ENCODE measurements around the gene TM4SF20.
"Not testable (repeated sequence)": the region's sequence is repeated elsewhere in the genome, so short reads cannot be mapped to it uniquely, and the experiment has no call there.

Gene TM4SF20

DNA sequence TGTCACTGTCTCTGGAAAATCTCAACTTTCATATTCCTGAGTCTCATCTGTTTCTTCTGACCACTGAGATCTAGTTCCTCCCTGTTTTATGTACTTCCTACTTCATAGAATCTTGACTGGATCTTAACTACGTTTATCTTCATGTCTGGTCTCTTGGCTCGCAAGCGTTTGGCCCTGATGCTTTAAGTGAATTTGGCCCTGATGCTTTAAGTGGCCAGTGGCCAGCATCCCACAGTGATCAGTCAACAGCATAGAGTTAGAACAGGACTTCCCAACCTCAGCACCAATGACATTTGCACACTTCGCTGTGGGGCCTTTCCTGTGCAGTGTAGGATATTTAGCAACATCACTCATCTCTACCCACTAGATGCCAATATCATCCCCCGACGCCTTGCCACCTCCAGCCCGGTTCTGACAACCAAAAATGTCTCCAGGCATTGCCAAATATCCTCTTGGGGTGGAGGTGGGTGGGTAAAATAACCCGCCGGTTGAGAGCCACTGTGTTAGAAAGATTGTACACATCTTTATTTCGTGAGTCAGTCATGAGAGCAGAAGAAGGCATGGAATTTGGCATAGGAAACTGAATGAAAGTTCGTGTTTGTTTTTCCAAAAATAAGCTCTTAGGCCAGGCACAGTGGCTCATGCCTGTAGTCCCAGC is 12.2 kb downstream of the TM4SF20 start:
- peak; percentile 42 for DNase-seq

GRCh38 chr2:227365833-227366232 is 13.3 kb downstream of the TM4SF20 start:
- DNase-seq: no peak

DNA sequence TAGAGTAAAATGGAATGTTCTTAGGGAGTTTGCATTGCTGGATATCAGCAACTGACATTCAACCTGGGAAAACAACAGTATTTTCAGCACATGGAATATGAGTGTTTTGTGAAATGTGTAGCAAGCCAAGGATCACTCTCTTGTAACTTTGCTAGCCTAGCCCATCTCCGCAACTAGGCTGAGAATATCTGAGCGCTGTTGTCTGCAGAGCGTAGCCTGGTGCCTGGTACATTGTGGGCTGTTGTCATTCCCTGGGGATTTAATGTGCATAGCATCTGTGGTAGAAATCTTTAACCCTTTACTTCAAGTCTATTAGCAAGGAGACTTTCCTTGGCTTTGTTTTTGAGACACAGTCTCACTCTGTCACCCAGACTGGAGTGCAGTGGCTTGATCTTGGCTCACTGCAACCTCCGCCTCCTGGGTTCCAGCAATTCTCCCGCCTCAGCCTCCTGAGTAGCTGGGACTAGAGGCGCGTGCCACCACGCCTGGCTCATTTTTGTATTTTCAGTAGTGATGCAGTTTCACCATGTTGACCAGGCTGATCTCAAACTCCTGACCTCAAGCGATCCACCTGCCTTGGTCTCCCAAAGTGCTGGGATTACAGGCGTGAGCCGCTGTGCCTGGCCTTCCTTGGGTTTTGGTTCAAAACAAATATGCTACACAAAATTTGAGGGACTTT is 14.4 kb downstream of the TM4SF20 start:
- not testable (repeated sequence) for DNase-seq

DNA sequence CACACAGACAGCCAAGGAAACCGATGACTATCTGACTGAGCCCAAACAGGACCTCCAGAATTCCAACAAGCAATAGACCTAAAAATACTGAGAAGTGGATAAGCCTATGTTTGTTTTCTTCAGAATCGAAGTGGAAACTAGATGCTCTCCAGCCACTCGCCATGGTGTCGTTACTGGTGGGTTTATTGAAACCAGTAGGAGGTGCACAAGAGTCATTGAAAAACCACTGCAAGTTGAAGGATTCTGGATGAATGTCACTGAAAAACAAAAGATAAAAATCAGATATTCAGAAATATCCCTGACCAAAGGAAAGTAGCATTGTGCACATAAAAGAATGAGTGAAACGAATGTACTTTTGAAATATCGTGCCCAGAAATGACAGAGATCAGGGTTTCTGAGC is 15.3 kb downstream of the TM4SF20 start:
- DNase-seq: peak; percentile 41

DNA sequence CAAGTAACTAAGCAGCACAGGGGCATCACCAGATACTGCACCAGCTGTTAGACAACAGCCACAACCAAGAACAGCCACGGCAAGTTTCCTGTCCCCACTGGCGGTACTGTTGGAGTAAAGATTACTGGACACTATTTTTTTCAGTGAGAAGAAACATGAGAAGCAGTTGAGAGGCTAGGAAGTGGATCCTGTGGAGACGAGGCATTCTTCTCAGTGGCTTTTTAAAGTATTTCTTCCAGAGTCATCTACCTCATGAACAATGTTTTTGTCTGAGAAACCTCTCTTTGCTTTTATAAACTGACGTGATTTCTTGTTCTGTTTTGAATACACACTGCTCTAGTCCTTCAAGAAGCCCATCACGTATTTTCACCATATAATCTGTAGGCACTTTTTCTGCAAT is 18.8 kb downstream of the TM4SF20 start:
- no peak for DNase-seq

DNA sequence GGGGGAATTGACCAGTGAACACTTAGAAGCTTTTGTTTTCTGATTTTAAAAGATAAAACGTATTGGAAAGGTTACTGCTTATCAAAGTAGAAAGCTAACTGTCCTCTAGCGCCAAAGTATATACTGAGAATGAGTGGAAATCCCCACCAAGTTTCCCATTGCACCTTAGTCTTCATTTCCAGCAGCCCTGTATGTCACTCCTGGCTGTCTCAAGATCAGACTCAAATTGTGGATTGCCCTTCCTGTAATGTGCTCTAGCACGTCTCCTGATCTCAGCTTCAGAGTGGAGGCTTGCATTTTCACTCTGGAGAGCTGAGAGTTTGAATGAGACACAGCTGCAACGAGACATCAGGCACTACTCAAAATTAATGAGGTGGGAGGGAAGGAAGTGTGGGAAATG is 27.5 kb downstream of the TM4SF20 start:
- DNase-seq: no peak

DNA sequence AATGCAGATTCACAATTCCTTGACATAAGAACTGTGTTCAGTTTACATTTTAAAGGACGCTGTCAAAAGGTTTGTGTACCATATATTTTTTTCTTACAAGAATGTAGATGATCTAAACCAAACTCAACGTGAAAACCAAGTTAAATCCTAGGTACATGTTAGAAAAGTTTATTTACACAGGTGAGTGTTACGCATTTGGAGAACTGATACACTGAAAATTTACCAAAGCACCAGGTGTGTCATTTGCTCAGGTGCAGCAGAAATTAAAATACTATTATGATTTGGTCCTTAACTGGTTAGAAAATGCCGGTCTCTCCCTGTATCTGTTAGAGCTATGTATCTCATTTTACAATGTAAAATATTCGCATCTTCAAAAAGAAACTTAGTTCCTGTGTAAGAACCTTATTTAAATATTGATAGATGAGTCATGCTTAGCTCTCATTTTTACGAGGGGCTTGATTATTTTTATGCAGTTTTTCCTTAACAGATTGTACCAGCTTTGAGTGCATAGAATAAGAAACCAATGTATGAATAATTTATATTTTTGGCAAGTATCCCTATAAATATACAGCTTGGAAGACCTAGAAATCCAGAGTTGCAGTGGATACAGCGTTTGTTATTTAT is 29.0 kb downstream of the TM4SF20 start:
- no peak for DNase-seq

DNA sequence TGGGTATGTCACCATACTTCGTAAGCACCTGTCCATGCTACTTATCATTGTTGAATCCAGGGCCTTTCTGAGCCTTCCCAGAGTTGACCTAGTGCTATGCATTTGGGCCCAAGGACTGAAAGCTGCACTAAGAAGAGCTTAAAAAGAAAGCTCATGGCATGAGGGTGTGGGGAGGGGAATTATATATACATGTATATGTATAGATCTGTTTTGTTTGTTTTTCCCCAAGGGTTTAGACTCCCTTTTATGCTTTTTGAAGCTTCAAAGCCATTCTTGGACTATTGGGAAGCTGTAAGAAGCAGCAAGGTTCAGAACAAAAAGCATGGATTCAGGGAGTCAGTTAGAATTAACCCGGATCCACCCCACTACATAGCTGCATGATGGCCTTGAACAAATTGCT is 30.8 kb downstream of the TM4SF20 start:
- DNase-seq: no peak

DNA sequence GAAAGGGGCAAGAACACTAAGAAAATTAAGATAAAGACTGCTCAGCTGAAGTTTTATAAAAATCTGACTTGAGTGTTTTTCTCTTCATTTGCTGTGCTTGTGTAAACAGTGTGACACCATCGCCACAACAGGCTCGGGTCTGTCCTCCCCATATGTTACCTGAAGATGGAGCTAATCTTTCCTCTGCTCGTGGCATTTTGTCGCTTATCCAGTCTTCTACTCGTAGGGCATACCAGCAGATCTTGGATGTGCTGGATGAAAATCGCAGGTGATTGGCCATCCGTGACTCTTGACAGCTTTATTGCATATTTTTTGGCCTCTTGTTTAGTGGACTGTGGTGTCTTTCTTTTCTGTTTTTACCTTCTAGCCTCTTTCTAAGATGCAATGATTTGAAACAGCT is 32.0 kb downstream of the TM4SF20 start:
- no peak for DNase-seq

- DNase-seq: no peak
Measured at GRCh38 chr2:227344231-227344630, 34.9 kb downstream of the TM4SF20 start.

DNA sequence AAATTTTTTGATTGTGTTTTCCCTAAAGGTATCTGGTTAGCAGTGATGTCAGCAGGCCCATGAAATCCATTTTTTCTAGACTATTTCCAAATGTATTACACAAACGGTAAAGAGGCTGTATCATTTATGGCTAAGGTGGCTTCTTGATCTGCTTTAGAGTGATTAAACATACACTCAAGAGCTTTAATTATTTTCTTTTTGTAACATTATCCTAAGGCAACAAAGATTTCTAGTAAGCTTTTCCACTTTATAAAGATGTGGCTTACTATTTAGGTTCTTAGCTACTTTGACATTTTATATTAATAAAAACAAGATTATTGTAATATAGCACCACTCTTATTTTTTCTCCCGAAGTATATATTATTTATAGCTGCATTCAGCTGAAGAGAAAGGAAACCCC is 37.6 kb downstream of the TM4SF20 start:
- no peak for DNase-seq

DNA sequence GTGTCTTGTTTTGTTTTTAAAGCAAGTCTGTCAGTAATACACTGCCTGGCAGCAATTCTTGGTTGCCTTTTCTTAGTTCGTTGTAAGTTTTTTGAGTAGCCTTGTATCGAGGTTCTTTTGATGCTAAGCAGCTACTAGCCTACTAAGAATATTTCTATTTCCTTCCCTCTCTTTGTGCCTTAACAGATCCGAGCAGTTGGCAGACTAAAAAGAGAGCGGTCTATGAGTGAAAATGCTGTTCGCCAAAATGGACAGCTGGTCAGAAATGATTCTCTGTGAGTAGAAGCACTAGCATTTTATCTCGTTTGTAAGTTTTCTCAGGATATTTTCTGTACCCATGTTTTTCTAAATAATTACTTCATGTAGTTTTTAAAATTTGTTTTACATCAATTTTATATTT is 39.0 kb downstream of the TM4SF20 start:
- no peak for DNase-seq

- no peak for DNase-seq
Measured at GRCh38 chr2:227339098-227339599, 40.0 kb downstream of the TM4SF20 start.

DNA sequence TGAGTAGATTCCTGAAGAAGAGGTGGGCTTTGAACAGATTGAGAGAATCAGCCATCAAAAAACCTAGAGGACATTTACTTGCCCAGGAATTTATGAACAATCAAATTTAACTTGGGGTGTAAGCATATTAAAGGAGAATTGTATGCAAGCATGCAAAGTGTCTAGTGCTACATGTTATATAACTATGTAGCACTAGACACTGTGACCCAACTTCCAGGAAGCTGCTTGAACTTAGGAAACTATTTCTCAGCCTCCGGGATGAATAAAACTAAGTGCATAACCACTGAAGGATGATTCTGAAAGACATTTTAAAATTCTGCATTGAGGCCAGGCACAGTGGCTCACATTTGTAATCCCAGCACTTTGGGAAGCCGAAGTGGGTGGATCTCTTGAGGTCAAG is 41.7 kb downstream of the TM4SF20 start:
- no peak for DNase-seq

- peak; percentile 69 for DNase-seq
Measured at GRCh38 chr2:227335713-227336112, 43.4 kb downstream of the TM4SF20 start.

DNA sequence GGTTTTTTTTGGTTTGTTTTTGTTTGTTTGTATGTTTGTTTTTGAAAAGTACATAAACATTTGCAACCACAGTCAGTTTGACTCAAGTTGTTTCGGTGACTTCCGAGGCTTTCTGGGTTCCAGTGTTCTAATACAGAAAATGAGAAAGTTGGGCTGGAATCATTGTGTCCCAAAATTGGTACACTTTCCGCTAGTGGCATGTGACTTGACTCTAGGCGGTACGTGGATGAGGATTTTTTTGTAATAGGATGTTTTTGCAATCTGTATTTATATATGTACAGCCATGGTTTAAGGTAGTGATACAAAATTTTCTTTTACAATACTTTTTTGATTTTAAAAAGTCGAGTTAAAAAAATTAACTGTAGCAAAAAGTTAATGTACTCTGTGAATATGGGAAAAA is 52.3 kb downstream of the TM4SF20 start:
- no peak for DNase-seq

DNA sequence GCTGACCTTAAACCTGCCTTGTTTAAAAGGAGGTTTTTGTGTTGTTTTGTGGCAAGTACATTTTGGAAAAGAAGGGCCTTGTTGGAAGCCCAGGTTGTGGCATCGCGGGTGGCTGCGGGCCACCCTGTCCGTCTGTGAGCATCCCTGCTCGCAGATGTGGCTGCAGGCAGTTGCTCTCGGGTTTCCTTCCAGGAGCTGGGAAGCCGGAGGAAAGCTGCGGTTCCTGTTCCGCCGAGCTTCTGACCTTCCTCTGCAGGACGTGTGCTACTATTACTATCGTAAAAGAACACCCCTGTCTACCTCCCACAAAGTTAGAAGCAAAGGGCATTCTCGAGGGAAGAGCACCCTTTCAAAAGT is 53.3 kb downstream of the TM4SF20 start:
- DNase-seq: peak; percentile 24

GRCh38 chr2:227324995-227325838 is 53.9 kb downstream of the TM4SF20 start, which contains the start of gene MFF:
Gene MFF (plus strand): TSS chr2:227325251. CDS start chr2:227330666, 5,415 bp downstream.
- DNase-seq: peak; percentile 94

- no peak for DNase-seq
Measured at GRCh38 chr2:227324642-227324994, 54.5 kb downstream of the TM4SF20 start.

DNA sequence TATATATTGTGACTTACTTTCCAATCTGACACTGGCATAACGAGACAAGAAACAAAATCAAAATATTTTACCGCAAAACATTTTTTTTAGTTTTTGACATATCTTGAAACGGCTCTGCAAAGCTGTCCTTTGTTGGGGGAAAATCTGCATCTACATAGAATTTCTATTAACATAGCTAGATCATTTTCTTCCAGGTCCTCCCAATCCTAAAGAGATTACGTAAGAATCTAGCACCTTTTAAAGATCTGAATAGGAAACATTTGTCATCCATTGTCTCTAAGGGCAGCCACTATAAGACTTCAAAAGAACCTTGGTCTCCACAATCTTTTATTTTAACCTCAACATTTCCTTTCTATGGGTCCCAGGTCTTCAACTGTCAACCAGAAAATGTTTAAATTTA is 55.3 kb downstream of the TM4SF20 start:
- DNase-seq: no peak

DNA sequence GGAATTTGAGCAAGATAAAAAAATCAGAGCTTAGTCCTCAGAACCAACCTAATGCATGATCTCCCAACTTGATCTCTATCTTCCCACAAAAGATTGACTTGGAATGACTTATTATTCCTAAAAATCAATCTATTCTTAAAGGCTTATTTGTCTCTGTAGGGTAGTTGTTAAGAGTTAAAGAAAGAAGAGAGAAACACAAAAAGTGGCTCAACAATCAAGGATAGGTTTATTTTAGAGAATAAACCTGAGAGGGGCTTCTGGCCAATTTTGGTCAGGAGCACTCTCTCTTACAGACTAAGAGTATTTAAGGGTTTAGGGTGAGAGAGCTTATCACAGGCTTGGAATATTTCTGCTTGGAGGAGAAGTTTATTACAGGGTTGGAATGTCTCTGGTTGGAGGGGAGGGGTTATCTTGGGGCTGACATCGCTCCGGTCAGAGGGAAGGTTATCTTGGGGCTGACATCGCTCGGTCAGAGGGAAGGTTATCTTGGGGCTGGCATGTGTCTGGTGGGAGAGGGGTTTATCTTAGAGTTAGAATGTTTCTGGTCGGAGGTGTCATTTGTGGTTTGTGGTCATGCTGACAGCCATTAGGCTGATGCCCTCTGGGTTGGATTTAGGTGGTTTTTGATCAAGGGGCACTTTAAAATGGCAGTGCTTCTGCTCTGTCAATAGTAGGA is 56.4 kb downstream of the TM4SF20 start:
- DNase-seq: no peak

GRCh38 chr2:227320305-227321094 is 58.6 kb downstream of the TM4SF20 start:
- no peak for DNase-seq

Data from inflammatory macrophage treated with lipopolysaccharide for 4 hours (primary cell).